ENCODE data around the gene NFATC2.

NFATC2 gene

GRCh38 chr20:51418137-51418529 lies 124.4 kb downstream of the NFATC2 start:
- TF ChIP-seq SPI1 (IDR thresholded peaks at IDR 0.05; ENCODE audit: borderline replicate concordance, low read depth) (no peak), CTCF (IDR thresholded peaks at IDR 0.05; ENCODE audit: insufficient read depth, low read length) (no peak), POLR2AphosphoS5 (IDR thresholded peaks at IDR 0.05; ENCODE audit: low read depth) (no peak), REST (IDR thresholded peaks at IDR 0.05; ENCODE audit: insufficient replicate concordance, low read depth) (no peak), GABPA (IDR thresholded peaks at IDR 0.05; ENCODE audit: low read depth) (no peak)
- Histone ChIP-seq H3K27me3 (ENCODE audit: insufficient read depth, poor library complexity, severe bottlenecking) (no peaks in the 10 kb centered on the region), H3K4me3 (replicated peaks; ENCODE audit: insufficient read depth, low read length) (no peak overlapping the region), H3K27ac (replicated peaks) (no peak overlapping the region)
- DNase-seq (ENCODE audit: low read depth in 1 of 2, low spot score in 1 of 2) = no peak

GRCh38 chr20:51417250-51418136 lies 125.0 kb downstream of the NFATC2 start:
- Histone ChIP-seq H3K27me3 (ENCODE audit: insufficient read depth, poor library complexity, severe bottlenecking) (no peaks in the 10 kb centered on the region), H3K27ac (replicated peaks) (no peak overlapping the region), H3K4me3 (replicated peaks; ENCODE audit: insufficient read depth, low read length) (no peak overlapping the region)
- no peak for DNase-seq (ENCODE audit: low read depth in 1 of 2, low spot score in 1 of 2)
- TF ChIP-seq REST (IDR thresholded peaks at IDR 0.05; ENCODE audit: insufficient replicate concordance, low read depth) = no peak
- TF ChIP-seq POLR2AphosphoS5 (IDR thresholded peaks at IDR 0.05; ENCODE audit: low read depth) = no peak
- no peak for TF ChIP-seq CTCF (IDR thresholded peaks at IDR 0.05; ENCODE audit: insufficient read depth, low read length)
- TF ChIP-seq GABPA (IDR thresholded peaks at IDR 0.05; ENCODE audit: low read depth) = no peak
- no peak for TF ChIP-seq SPI1 (IDR thresholded peaks at IDR 0.05; ENCODE audit: borderline replicate concordance, low read depth)

GRCh38 chr20:51416532-51417249 lies 125.8 kb downstream of the NFATC2 start:
- Histone ChIP-seq H3K4me3 (replicated peaks; ENCODE audit: insufficient read depth, low read length) (no peak overlapping the region), H3K27ac (replicated peaks) (no peak overlapping the region), H3K27me3 (ENCODE audit: insufficient read depth, poor library complexity, severe bottlenecking) (no peaks in the 10 kb centered on the region)
- DNase-seq (ENCODE audit: low read depth in 1 of 2, low spot score in 1 of 2) = no peak
- no peak for TF ChIP-seq SPI1 (IDR thresholded peaks at IDR 0.05; ENCODE audit: borderline replicate concordance, low read depth)
- no peak for TF ChIP-seq GABPA (IDR thresholded peaks at IDR 0.05; ENCODE audit: low read depth)
- TF ChIP-seq REST (IDR thresholded peaks at IDR 0.05; ENCODE audit: insufficient replicate concordance, low read depth) = no peak
- no peak for TF ChIP-seq CTCF (IDR thresholded peaks at IDR 0.05; ENCODE audit: insufficient read depth, low read length)
- TF ChIP-seq POLR2AphosphoS5 (IDR thresholded peaks at IDR 0.05; ENCODE audit: low read depth) = no peak

All from HL-60 (cell line).